Dermis blood vessel endothelial cell (primary cell): ENCODE data around the gene NCK1. TPM values are rescaled to one million over a fixed set of nuclear protein-coding genes. Genes with fewer than 3 reads are reported as not detected.

ENCODE experiments used
- DNase-seq: peaks from one replicate; pipeline ENCODE4 v3.0.0; 2010
- total RNA-seq: library from RNA; depleted of rRNA; stranded (reverse); fragments of >200 nt; gene quantifications from 2 replicates; pipeline ENCODE4 v1.2.3, GENCODE V29; 2014

The NCK1 gene
- total RNA-seq: 102 and 150 TPM in 2 replicates

- peak; percentile 99 for DNase-seq
These were observed at the start of gene NCK1 for GRCh38 chr3:136861890-136862616. Gene NCK1, plus strand, starts transcription at chr3:136862208. Its CDS starts 65,794 bp downstream, at chr3:136928002.

- DNase-seq: no peak
These were observed 44.6 kb upstream of the NCK1 start for GRCh38 chr3:136817448-136817847.

GRCh38 chr3:136818191-136818768 is 43.7 kb upstream of the NCK1 start:
- peak; percentile 97 for DNase-seq

- peak; percentile 80 for DNase-seq
These were observed 43.1 kb upstream of the NCK1 start, which contains the start of gene SLC35G2 for GRCh38 chr3:136818769-136819391. Gene SLC35G2, plus strand, starts transcription at chr3:136819126. Its CDS starts 35,335 bp downstream, at chr3:136854461.

GRCh38 chr3:136819392-136819730 is 42.6 kb upstream of the NCK1 start:
- DNase-seq: peak; percentile 80

- peak; percentile 64 for DNase-seq
These were observed 42.0 kb upstream of the NCK1 start for GRCh38 chr3:136819731-136820679.

GRCh38 chr3:136831461-136831860 is 30.5 kb upstream of the NCK1 start:
- DNase-seq: no peak

GRCh38 chr3:136835089-136835812 is 26.8 kb upstream of the NCK1 start:
- DNase-seq: no peak

- DNase-seq: no peak
These were observed 26.0 kb upstream of the NCK1 start for GRCh38 chr3:136835813-136836510.

- DNase-seq: no peak
These were observed 25.4 kb upstream of the NCK1 start for GRCh38 chr3:136836511-136837156.

GRCh38 chr3:136838641-136839555 is 23.1 kb upstream of the NCK1 start:
- DNase-seq: peak; percentile 82

- no peak for DNase-seq
These were observed 22.5 kb upstream of the NCK1 start for GRCh38 chr3:136839556-136839931.

- no peak for DNase-seq
These were observed 21.8 kb upstream of the NCK1 start for GRCh38 chr3:136840252-136840651.

- DNase-seq: no peak
These were observed 19.7 kb upstream of the NCK1 start for GRCh38 chr3:136842294-136842693.

GRCh38 chr3:136844724-136845123 is 17.3 kb upstream of the NCK1 start:
- DNase-seq: peak; percentile 49

- DNase-seq: peak; percentile 57
These were observed 9.8 kb upstream of the NCK1 start for GRCh38 chr3:136852180-136852579.

- DNase-seq: no peak
These were observed 5.3 kb upstream of the NCK1 start for GRCh38 chr3:136856665-136857064.

- peak; percentile 75 for DNase-seq
These were observed 3.6 kb upstream of the NCK1 start for GRCh38 chr3:136858381-136858780.

- no peak for DNase-seq
These were observed 1.5 kb upstream of the NCK1 start for GRCh38 chr3:136860541-136860940.
